ENCODE measurements around the gene PPP4R2.

The PPP4R2 gene

DNA sequence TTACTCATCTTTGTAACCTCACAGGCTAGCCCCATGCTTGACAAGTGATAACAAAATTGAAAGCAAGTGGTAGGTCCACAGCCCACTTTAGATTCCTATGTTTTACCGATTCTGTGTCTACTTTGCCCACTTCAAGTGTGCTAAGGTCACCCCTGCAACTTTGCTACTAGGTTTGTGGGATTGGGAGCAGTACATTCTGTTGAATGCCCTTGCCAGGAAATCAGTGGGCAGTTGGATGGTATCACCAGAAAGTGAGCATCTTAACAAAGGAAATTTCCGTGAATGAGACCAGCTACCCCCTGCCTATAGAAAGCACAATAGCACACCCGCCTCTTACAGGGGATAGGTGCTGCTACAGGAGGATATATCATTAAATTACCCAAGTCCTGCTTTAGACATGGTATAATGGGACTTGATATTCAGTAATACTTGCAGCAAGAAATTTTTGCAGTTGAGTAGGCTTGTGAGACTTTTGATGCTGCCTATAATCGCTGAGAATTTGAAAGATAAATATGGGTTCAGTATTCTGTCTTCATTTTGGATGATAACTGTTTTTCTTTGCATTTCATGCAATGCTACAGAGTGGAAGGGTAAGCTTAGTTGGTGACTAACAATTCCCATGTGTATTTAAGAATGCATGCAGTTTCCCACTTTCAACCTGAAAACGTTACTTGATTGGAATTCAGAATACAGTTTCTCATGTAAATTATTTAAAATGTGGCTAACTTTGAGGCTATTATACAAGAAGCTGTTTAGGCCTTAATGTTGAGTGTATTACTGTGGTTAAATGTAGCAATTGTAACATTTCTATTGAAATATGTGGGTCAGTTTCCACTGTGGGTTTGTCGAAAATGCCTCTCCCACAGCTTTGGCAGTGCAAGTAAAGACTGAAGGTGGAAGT, 74.3 kb downstream of the PPP4R2 start:
- DNase-seq: peak; percentile 97

DNA sequence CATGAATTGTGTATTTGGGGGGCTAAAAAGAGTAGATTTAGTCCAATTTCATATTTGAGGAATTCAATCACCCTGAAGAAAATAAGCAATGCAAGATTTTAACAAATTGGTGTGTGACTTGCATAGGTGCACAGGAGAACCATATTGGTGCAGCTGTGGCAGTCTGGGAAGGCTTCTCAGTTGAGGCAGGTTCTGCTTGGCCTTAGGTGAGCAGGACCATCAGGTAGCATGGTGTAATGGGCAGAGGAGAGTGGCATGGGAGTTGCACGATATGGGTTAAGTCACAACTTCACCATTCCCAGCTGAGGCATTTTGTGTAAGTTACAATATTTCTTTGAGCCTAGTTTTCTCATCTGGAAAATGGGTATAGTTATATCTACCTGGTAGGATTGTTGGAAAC, 75.3 kb downstream of the PPP4R2 start:
- DNase-seq: no peak

- no peak for DNase-seq
Observed at GRCh38 chr3:73072634-73073033, 76.0 kb downstream of the PPP4R2 start.

DNA sequence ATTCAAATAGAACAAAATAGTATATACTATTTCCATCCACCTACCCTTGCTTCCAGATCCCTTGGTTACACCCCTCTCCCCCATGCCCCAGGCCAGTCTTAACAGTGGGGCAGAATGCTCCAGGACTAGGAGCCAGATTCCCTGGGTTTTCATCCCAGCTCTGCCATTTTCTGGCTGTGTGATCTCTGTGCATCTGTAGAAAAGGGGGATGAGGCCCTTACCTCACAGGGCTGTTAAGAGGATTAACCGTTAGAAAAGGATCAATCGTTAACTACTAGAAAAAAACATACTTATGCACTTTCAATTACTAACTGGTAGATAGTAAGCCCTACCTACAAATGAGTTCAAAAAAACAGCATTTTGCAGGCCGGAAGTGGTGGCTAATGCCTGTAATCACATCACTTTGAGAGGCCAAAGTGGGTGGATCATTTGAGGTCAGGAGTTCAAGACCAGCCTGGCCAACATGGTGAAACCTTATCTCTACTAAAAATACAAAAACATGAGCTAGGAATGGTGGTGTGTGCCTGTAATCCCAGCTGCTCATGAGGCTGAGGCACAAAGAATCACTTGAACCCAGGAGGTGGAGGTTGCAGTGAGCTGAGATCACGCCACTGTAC, 76.6 kb downstream of the PPP4R2 start:
- DNase-seq: no peak

GRCh38 chr3:73074781-73075180, 78.2 kb downstream of the PPP4R2 start:
- DNase-seq: peak; percentile 59

DNA sequence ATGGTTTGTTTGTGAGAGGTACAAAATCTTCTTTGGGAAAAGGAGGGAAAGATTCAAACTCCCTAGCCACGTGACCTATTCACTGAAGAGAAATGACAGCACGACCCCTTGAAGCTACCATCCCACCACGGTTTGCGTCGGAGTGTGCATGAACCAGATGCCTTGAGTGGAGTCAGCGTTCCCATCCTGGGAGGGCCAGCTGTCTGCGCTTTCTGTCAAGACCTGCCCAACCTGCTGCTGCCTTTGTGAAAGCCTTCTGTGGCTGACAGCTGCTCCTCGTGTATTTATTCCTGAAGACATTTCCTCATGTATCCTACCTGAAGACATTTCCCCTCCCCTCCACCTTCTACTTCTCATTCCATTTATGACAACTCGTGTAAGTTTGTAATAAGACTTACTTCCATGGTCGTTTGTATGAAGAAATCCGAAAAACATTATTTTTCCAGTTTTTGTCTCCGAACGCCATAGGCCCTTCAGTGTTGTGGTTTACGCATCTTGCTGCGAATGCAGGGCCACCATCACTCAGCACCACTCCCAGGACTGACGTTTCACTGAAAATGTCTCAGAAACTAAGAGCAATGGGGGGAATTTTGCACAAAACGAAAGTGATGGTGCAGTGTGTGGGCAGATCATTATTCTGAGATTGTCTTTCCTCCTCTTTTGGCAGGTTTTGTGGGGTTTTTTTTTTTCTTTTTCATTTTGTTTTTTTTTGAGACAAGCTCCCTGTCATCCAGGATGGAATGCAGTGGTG, 83.8 kb downstream of the PPP4R2 start:
- no peak for DNase-seq

GRCh38 chr3:73081140-73081539, 84.5 kb downstream of the PPP4R2 start:
- no peak for DNase-seq

DNA sequence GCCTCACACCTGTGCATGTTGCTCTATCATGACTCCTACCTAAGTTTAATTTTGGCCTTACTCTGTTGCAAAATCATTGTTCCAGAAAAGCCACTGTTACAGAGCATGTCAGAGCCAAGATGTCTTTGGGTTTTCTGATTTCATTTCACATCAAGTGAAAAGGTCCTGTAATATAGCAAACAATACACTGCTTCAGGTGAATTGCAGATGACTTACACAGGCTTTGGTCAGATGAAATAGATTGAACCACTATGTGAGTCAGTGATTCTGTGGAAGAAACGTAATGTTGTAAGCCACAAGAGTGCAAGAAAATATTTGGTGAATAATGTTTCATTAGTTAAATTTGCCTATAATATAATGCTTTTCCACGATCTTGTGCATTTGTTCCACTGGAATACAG, 87.6 kb downstream of the PPP4R2 start:
- no peak for DNase-seq

DNA sequence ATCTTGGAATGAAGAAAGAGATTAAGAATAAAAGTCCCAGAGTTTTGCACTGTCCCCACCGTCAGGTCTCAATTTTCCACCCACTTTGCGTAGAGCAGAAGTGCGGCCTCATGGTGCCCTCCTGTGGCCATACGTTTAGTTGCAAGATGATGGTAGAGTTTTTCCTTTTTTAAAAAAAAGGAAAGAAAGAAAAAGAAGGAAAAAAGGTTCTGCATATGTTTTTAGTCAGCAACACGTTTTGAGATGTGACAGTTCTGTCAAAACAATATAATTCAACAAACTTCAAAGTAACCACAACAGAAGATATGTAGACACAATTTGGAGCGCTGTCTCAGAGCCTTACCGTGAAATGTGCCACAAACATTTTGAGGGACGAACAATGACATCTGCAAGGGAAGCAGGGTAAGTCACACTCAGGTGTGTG, 89.5 kb downstream of the PPP4R2 start:
- peak; percentile 49 for DNase-seq

DNA sequence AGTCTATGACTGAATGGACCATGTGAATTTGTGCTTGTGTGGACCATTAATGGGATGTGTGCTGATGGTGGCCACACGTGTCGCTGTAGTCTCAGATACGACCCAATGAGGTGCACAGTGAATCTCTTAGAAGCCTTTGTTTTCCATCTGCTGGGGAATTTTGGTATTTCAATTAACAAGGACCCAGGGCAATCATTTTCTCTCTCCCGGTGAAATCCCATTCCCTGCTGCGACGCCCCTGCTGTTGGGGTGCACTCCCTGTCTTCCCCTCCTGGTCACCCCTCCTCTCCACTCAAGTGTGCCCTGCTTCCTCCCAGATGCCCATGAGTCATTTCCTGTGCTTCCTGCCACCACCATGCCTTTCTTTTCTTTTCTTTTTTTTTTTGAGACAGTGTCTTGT, 97.5 kb downstream of the PPP4R2 start:
- DNase-seq: peak; percentile 19

- no peak for DNase-seq
Observed at GRCh38 chr3:73094951-73095350, 98.3 kb downstream of the PPP4R2 start.

DNA sequence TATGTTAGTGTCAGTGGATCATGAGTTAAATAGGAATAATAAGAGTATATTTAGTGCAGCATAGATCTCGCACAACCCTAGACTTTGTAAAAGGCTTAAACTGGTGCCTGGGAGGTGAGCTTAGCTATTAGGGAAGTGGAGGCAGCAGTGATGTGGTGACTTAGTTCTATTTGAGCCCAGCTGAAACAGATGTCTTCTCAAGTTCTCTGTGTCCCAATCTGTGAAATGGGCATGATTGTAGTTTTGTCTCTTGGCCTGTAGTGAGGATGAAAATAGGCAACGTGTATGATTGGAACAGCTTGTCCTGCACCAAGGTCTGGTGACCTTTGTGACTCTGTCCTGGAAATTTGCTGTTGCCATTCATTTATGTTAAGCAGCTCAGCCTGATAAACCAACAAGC, 99.6 kb downstream of the PPP4R2 start:
- no peak for DNase-seq

DNA sequence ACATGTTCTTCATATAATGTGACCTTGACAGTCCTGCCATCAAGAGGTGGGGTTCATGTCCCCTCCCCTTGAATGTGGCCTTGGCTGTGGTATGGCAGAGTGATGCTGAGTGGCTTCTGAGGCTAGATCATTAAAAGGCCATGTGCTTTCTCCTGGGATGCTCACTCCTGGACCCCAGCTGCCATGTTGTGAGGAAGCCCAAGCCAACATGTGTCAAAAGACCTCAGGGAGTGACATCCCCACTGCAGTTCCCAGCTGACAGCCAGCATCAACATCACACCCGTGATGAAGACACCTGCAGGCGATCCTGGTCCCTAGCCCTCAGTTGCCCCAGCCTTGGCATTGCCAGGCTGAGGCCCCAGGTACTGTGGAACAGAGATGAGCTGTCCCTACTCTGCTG, 101.4 kb downstream of the PPP4R2 start:
- DNase-seq: no peak

DNA sequence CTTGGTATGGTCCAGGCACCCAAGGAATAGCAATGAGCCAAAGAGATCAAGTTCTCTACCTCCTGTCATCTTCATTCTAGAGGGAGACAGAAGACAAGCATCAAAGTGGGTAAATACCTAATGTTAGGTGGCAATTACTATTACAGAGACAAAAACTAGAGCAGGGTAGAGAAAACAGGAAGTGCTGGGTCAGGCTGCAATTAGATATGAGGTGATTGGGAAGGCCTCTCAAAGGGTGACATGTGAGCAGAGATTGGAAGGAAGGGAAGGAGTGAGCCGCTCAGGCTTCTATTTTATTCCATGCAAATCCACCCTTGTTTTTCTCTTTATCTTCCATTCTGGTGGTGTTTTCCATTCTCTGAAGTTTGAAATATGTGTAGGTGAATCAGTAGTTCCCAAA, 102.3 kb downstream of the PPP4R2 start:
- DNase-seq: no peak

DNA sequence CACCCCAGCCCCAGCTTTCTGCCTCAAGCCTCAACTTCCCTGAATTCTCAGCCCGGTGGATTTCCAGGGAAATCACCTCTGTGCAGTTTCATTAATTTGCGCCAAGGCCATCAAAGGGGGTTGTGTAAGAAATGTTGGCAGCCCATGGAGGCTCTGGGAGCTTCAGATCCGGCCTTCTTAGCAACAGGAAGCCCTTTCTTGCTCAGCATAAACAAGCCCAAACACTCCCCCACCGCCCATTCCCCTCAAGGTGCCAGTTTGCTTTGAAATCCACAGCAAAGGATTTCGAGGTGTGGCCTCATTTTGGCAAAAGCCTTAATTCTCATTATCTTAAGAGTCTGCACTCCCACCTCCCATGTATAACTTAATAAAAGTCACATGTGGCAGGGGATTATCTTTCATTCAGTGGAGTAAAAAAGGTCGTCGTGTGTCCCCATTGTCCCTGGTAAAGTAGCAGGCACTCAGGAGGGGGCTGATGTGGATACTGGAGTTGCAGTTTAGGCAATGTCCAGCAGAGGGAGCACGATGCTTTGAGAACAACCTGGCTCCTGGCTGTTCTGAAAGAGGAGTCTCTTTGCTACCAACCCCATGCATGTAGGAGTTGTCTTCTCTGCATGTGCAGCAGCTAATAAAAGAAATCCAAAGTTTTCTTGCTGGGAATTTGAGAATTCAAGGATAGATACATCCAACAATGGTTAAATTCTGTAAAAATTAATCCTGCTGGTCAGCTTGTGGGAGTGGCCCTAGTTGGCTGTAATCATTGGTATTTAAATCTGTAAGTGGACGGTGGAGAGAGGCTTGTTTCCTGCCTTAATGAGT, 104.3 kb downstream of the PPP4R2 start:
- DNase-seq: peak; percentile 82

- DNase-seq: no peak
Observed at GRCh38 chr3:73101881-73102280, 105.3 kb downstream of the PPP4R2 start.

DNA sequence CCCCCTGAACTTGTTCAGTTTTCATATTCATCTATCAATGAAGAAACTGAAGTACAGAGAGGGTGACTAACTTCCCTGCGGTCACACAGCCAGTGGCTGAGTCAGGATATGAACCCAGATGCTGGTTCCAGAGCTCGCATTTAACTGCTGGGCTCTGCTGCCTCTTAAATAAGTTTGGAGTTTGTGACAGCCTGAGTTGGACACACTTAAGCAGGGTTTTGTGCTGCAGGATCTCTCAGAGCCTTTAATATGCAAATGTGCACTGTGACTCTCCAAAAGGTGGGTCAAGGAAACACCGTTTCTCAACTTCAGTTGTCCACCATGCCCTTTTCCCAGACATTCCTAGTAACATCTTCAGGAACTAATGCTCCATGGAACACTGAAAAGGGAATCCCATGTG, 110.6 kb downstream of the PPP4R2 start:
- DNase-seq: no peak

- DNase-seq: no peak
Observed at GRCh38 chr3:73107676-73108187, 111.1 kb downstream of the PPP4R2 start.

- DNase-seq: no peak
Observed at GRCh38 chr3:73108750-73109149, 112.1 kb downstream of the PPP4R2 start.

- no peak for DNase-seq
Observed at GRCh38 chr3:73110530-73110929, 113.9 kb downstream of the PPP4R2 start.

DNA sequence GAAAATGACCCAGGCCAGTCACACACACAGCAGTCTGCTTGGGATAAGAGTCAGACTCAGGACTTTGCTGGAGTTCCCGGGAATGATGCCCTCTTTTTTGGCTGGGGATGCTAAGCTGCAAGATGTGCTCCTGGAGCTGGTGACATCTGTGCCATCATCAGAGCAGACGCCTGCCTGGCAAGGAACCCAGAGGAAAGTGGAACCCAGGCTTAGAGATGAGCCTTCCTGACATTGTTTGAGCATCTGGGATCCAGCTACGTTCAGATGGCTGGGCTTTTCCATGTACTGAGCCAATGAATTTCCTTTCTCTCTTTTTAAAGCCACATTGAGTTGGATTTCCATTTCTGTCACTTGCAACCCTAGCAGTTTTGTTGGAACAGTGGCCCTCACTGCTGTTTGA, 118.1 kb downstream of the PPP4R2 start:
- DNase-seq: no peak

DNA sequence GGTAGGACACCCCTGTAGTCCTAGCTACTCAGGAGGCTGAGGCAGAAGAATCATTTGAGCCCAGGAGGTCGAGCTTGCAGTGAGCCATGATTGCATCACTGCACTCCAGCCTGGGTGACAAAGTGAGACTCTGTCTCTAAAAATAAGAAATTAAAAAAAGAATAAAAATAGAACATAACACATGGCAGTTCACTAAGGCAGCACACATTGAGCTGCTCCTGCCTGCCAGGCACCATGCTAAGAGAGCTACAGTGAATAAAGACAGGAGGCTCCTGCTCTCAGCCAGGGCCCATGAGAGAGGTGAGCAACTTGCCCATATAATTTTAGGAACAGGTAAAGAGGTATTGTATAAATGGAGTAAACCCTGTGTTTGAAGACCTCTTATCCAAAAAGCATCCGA, 119.2 kb downstream of the PPP4R2 start:
- no peak for DNase-seq
